ENCODE data around the gene CACNA2D3. TPM values are rescaled to one million over a fixed set of nuclear protein-coding genes. Genes with fewer than 3 reads are reported as not detected.

The CACNA2D3 gene
- polyA plus RNA-seq, 1 donor (not counting 4 experiments of a cell fraction or from before 2014, with no cell fraction given), result 0.08 TPM

DNA sequence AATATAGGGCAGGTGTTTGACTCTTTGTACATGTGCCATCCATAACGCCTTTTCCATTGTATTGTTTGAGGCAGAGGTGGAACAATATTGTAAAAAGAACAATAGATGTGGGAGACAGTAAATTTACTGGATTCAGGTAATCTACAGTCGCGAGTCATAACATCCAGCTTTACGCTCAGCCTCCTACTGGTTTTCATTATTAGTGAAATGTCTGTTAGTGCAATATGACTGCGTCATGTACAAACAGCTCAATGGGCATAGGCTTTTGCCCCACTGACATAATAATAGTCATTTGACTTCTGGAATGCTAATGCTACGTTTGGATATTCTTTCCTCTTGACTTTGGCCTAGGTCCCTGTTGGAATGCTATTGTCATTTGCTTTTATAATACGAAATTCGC is 9.5 kb downstream of the CACNA2D3 start:
- FAIRE-seq, result no peak
- Histone ChIP-seq H3K27ac (ENCODE audit: control insufficient read depth, insufficient read depth, low read length) (no peak overlapping the region), H3K9me1 (ENCODE audit: control insufficient read depth, extremely low read depth, insufficient read depth, low read length) (no peaks in the 10 kb centered on the region), H4K20me1 (ENCODE audit: control insufficient read depth, extremely low read depth, insufficient read depth, low read length) (no peaks in the 10 kb centered on the region), H3K9ac (ENCODE audit: control insufficient read depth, extremely low read depth, insufficient read depth, low read length) (no peak overlapping the region), H3K4me2 (ENCODE audit: control insufficient read depth, extremely low read depth, insufficient read depth, low read depth, low read length) (no peak overlapping the region), H2AFZ (ENCODE audit: control insufficient read depth, low read length) (no peak overlapping the region), H3K79me2 (ENCODE audit: control insufficient read depth, insufficient read depth, low read length) (no peaks in the 10 kb centered on the region), H3K9me3 (ENCODE audit: control insufficient read depth, low read depth, low read length) (no peaks in the 10 kb centered on the region), H3K4me3 (ENCODE audit: control insufficient read depth in 2 of 3, extremely low read depth in 1 of 3, insufficient read depth in 2 of 3, low read depth in 1 of 3, low read length in 3 of 3) (no peak overlapping the region), H3K27me3 (ENCODE audit: control insufficient read depth, extremely low read depth, insufficient read depth, low read length) (peaks cover 3% of the 10 kb centered on the region), H3K36me3 (ENCODE audit: control insufficient read depth in 2 of 2, extremely low read depth in 1 of 2, insufficient read depth in 2 of 2, low read length in 2 of 2) (no peaks in the 10 kb centered on the region), H3K4me1 (ENCODE audit: control insufficient read depth, extremely low read depth, insufficient read depth, low read length) (no peaks in the 10 kb centered on the region)
- TF ChIP-seq EZH2 (IDR thresholded peaks at IDR 0.05; ENCODE audit: low read length), result no peak
- DNase-seq (ENCODE audit: low read depth, low spot score), result no peak
- dilution Hi-C loops (cut with MboI; ENCODE audit: extremely low pct_ligation_motif_present, low sequenced_read_pairs), result no loop called here

DNA sequence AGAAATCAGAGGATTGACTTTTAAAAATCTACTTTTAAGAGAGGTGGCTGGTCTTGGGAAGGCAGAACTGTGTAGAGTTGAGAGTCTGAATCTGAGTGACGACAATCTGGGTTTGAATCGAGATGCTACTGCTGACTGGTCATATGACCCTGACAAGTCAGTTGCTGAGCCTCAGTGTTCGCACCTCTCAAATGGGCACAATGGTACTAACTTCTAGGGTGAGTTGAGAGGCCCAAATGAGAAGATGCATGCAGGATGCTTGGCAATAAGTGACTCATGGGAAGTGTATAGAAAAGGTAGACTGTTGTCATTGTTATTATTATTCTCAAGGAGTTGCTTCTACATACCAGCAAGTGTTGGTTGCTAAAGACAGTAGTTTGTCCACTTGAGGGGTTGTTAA is 10.3 kb downstream of the CACNA2D3 start:
- Histone ChIP-seq H3K27me3 (ENCODE audit: control insufficient read depth, extremely low read depth, insufficient read depth, low read length) (peaks cover 3% of the 10 kb centered on the region), H4K20me1 (ENCODE audit: control insufficient read depth, extremely low read depth, insufficient read depth, low read length) (no peaks in the 10 kb centered on the region), H3K4me3 (ENCODE audit: control insufficient read depth in 2 of 3, extremely low read depth in 1 of 3, insufficient read depth in 2 of 3, low read depth in 1 of 3, low read length in 3 of 3) (no peak overlapping the region), H3K79me2 (ENCODE audit: control insufficient read depth, insufficient read depth, low read length) (no peaks in the 10 kb centered on the region), H3K4me2 (ENCODE audit: control insufficient read depth, extremely low read depth, insufficient read depth, low read depth, low read length) (no peak overlapping the region), H3K9me3 (ENCODE audit: control insufficient read depth, low read depth, low read length) (no peaks in the 10 kb centered on the region), H3K9me1 (ENCODE audit: control insufficient read depth, extremely low read depth, insufficient read depth, low read length) (no peaks in the 10 kb centered on the region), H3K27ac (ENCODE audit: control insufficient read depth, insufficient read depth, low read length) (no peak overlapping the region), H3K4me1 (ENCODE audit: control insufficient read depth, extremely low read depth, insufficient read depth, low read length) (no peaks in the 10 kb centered on the region), H3K9ac (ENCODE audit: control insufficient read depth, extremely low read depth, insufficient read depth, low read length) (no peak overlapping the region), H2AFZ (ENCODE audit: control insufficient read depth, low read length) (no peak overlapping the region), H3K36me3 (ENCODE audit: control insufficient read depth in 2 of 2, extremely low read depth in 1 of 2, insufficient read depth in 2 of 2, low read length in 2 of 2) (no peaks in the 10 kb centered on the region)
- no peak for TF ChIP-seq EZH2 (IDR thresholded peaks at IDR 0.05; ENCODE audit: low read length)
- TF ChIP-seq, protein P1, sequence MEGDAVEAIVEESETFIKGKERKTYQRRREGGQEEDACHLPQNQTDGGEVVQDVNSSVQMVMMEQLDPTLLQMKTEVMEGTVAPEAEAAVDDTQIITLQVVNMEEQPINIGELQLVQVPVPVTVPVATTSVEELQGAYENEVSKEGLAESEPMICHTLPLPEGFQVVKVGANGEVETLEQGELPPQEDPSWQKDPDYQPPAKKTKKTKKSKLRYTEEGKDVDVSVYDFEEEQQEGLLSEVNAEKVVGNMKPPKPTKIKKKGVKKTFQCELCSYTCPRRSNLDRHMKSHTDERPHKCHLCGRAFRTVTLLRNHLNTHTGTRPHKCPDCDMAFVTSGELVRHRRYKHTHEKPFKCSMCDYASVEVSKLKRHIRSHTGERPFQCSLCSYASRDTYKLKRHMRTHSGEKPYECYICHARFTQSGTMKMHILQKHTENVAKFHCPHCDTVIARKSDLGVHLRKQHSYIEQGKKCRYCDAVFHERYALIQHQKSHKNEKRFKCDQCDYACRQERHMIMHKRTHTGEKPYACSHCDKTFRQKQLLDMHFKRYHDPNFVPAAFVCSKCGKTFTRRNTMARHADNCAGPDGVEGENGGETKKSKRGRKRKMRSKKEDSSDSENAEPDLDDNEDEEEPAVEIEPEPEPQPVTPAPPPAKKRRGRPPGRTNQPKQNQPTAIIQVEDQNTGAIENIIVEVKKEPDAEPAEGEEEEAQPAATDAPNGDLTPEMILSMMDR (optimal IDR thresholded peaks at IDR 0.05 in 1 of 3, IDR thresholded peaks at IDR 0.05 in 1 of 3, conservative IDR thresholded peaks at IDR 0.05 in 1 of 3; ENCODE audit: extremely low read depth in 1 of 3, insufficient read depth in 2 of 3, low read length in 3 of 3), result no peak
- dilution Hi-C loops (cut with MboI; ENCODE audit: extremely low pct_ligation_motif_present, low sequenced_read_pairs), result no loop called here
- FAIRE-seq (no peak), DNase-seq (ENCODE audit: low read depth, low spot score) (no peak)

DNA sequence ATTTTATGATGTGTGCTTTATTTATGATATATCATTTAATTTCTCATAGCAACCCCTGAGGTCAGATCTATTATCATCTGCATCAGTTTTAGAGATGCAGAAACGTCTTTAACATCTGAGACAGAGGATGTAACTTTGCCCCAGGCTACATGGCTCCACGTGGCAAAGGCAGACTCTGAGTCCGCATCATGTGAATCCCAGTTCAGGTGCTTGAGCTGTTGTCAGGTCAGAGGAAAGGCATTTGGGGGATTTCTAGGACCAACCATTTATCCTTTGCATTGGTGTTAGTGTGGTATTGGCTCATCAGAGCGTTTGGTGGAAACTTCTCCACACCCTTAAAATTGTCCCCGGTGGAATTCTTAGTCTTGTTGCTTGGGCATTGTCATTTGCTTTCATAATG is 10.8 kb downstream of the CACNA2D3 start:
- dilution Hi-C loops (cut with MboI; ENCODE audit: extremely low pct_ligation_motif_present, low sequenced_read_pairs), result no loop called here
- no peak overlapping the region for H3K4me3 ChIP-seq (ENCODE audit: control insufficient read depth in 2 of 3, extremely low read depth in 1 of 3, insufficient read depth in 2 of 3, low read depth in 1 of 3, low read length in 3 of 3)
- no peak for TF ChIP-seq EZH2 (IDR thresholded peaks at IDR 0.05; ENCODE audit: low read length)
- TF ChIP-seq, protein P1 (optimal IDR thresholded peaks at IDR 0.05 in 1 of 3, IDR thresholded peaks at IDR 0.05 in 1 of 3, conservative IDR thresholded peaks at IDR 0.05 in 1 of 3; ENCODE audit: extremely low read depth in 1 of 3, insufficient read depth in 2 of 3, low read length in 3 of 3), result no peak
- H3K9ac ChIP-seq (ENCODE audit: control insufficient read depth, extremely low read depth, insufficient read depth, low read length), result no peak overlapping the region
- H2AFZ ChIP-seq (ENCODE audit: control insufficient read depth, low read length), result no peak overlapping the region
- H3K27me3 ChIP-seq (ENCODE audit: control insufficient read depth, extremely low read depth, insufficient read depth, low read length), result peaks cover 3% of the 10 kb centered on the region
- H3K36me3 ChIP-seq (ENCODE audit: control insufficient read depth in 2 of 2, extremely low read depth in 1 of 2, insufficient read depth in 2 of 2, low read length in 2 of 2), result no peaks in the 10 kb centered on the region
- DNase-seq (ENCODE audit: low read depth, low spot score), result no peak
- H3K27ac ChIP-seq (ENCODE audit: control insufficient read depth, insufficient read depth, low read length), result no peak overlapping the region
- H3K4me2 ChIP-seq (ENCODE audit: control insufficient read depth, extremely low read depth, insufficient read depth, low read depth, low read length), result no peak overlapping the region
- H3K79me2 ChIP-seq (ENCODE audit: control insufficient read depth, insufficient read depth, low read length), result no peaks in the 10 kb centered on the region
- H4K20me1 ChIP-seq (ENCODE audit: control insufficient read depth, extremely low read depth, insufficient read depth, low read length), result no peaks in the 10 kb centered on the region
- H3K9me1 ChIP-seq (ENCODE audit: control insufficient read depth, extremely low read depth, insufficient read depth, low read length), result no peaks in the 10 kb centered on the region
- no peaks in the 10 kb centered on the region for H3K9me3 ChIP-seq (ENCODE audit: control insufficient read depth, low read depth, low read length)
- no peak for FAIRE-seq
- H3K4me1 ChIP-seq (ENCODE audit: control insufficient read depth, extremely low read depth, insufficient read depth, low read length), result no peaks in the 10 kb centered on the region
